B cell (primary cell): Measurements from ENCODE around the gene ARHGEF17. TPM values are rescaled to one million over a fixed set of nuclear protein-coding genes. Genes with fewer than 3 reads are reported as not detected.

Experiments
- ATAC-seq: fragments of 200-7000 bp; cut with Tn5 transposase; one replicate; pipeline ENCODE4 v1.10.0; 2021; ENCODE audit warnings: low read depth, mild to moderate bottlenecking, moderate number of reproducible peaks, moderate library complexity
- CTCF ChIA-PET: fragments of 350-600 bp; sonication (Branson Sonifier 250); formaldehyde crosslinking; loops from one replicate; lab custom pipeline; 2021; ENCODE audit warnings: antibody characterized with exemption, inconsistent platforms; lab: Charles Lee
- POLR2A ChIA-PET: fragments of 350-600 bp; sonication (Branson Sonifier 250); formaldehyde crosslinking; loops from one replicate; lab custom pipeline; 2021; ENCODE audit warnings: antibody characterized with exemption; lab: Charles Lee
- DNase-seq: peaks from one replicate; pipeline ENCODE4 v3.0.0; 2013
- H2AFZ ChIP-seq: 2 replicates; pipeline ENCODE4 v1.6.1; 2012; ENCODE audit warnings: mild to moderate bottlenecking, low read depth, low read length; ENCODE audit not compliant: insufficient read depth, poor library complexity, severe bottlenecking
- H3K27ac ChIP-seq, 2 donors: 1 replicate in 1 of 2; 2 replicates in 1 of 2; pipeline ENCODE4 v1.5.1; 2012 to 2013; ENCODE audit warnings: low read length in 2 of 2, mild to moderate bottlenecking in 2 of 2, moderate library complexity in 1 of 2
- H3K27me3 ChIP-seq, 4 experiments: fragments of 200-600 bp in 1 of 4; sonication (generic) in 1 of 4; replicated peaks in 1 of 4; 1 replicate in 2 of 4; 2 replicates in 2 of 4; pipeline versions ENCODE4 v1.6.1 to v1.7.0; 2013 to 2016; ENCODE audit warnings: low read length in 3 of 4, mild to moderate bottlenecking in 2 of 4, mixed read lengths in 1 of 4, moderate library complexity in 1 of 4; ENCODE audit not compliant: insufficient read depth in 4 of 4, control insufficient read depth in 3 of 4; ENCODE audit errors: control extremely low read depth in 1 of 4
- H3K36me3 ChIP-seq, 2 experiments: replicated peaks in 1 of 2; 1 replicate in 1 of 2; 2 replicates in 1 of 2; pipeline versions ENCODE4 v1.6.1 to v1.7.1; 2013; ENCODE audit warnings: low read length in 1 of 2; ENCODE audit not compliant: insufficient read depth in 2 of 2, control insufficient read depth in 1 of 2; ENCODE audit errors: control extremely low read depth in 1 of 2, extremely low read depth in 1 of 2
- H3K4me1 ChIP-seq, 2 donors: fragments of 200-600 bp in 1 of 2; sonication (generic) in 1 of 2; 1 replicate in 1 of 2; 2 replicates in 1 of 2; pipeline versions ENCODE4 v1.5.1 to v1.6.1; 2013 to 2017; ENCODE audit warnings: low read length in 2 of 2; ENCODE audit not compliant: control insufficient read depth in 2 of 2, insufficient read depth in 2 of 2
- H3K4me2 ChIP-seq: replicated peaks from 2 replicates; pipeline ENCODE3; 2012; ENCODE audit warnings: mild to moderate bottlenecking, low read depth, low read length; ENCODE audit not compliant: poor library complexity, severe bottlenecking
- H3K4me3 ChIP-seq, 5 experiments: fragments of 200-600 bp in 1 of 5; sonication (generic) in 1 of 5; 1 replicate in 3 of 5; 2 replicates in 2 of 5; pipeline versions ENCODE4 v1.5.1 to v1.7.0; 2011 to 2016; ENCODE audit warnings: low read length in 4 of 5, mild to moderate bottlenecking in 4 of 5, low read depth in 2 of 5, control low read depth in 1 of 5, moderate library complexity in 1 of 5; ENCODE audit not compliant: insufficient read depth in 1 of 5; ENCODE audit errors: control extremely low read depth in 1 of 5, extremely low read depth in 1 of 5
- H3K79me2 ChIP-seq: fragments of 200-600 bp; sonication (generic); one replicate; pipeline ENCODE4 v1.6.0; 2016; ENCODE audit warnings: low read length; ENCODE audit not compliant: control insufficient read depth, insufficient read depth
- H3K9ac ChIP-seq: fragments of 200-600 bp; sonication (generic); 2 replicates; pipeline ENCODE4 v1.6.1; 2017; ENCODE audit warnings: mild to moderate bottlenecking, low read length, moderate library complexity
- H3K9me3 ChIP-seq, 3 donors: one replicate each; pipeline versions ENCODE4 v1.6.1 to v1.7.1; 2013; ENCODE audit warnings: low read length in 2 of 3; ENCODE audit not compliant: control insufficient read depth in 2 of 3, insufficient read depth in 1 of 3; ENCODE audit errors: control extremely low read depth in 1 of 3
- H4K20me1 ChIP-seq: 2 replicates; pipeline ENCODE4 v1.6.0; 2012; ENCODE audit warnings: mild to moderate bottlenecking, low read length; ENCODE audit not compliant: insufficient read depth, control insufficient read depth, poor library complexity, severe bottlenecking
- H3K27ac Mint-ChIP-seq: one replicate; pipeline ENCODE4 v1.8.0; 2021; ENCODE audit warnings: mixed read lengths
- H3K27me3 Mint-ChIP-seq: one replicate; pipeline ENCODE4 v1.8.0; 2021; ENCODE audit warnings: mixed read lengths
- H3K4me1 Mint-ChIP-seq: one replicate; pipeline ENCODE4 v1.8.0; 2021; ENCODE audit warnings: mixed read lengths
- H3K4me3 Mint-ChIP-seq: one replicate; pipeline ENCODE4 v1.8.0; 2021; ENCODE audit warnings: mixed read lengths
- H3K9me3 Mint-ChIP-seq: one replicate; pipeline ENCODE4 v1.8.0; 2022; ENCODE audit warnings: mixed read lengths; ENCODE audit not compliant: insufficient read depth
- EZH2 ChIP-seq: IDR thresholded peaks from 2 replicates; pipeline ENCODE4 v1.6.1; 2012; ENCODE audit warnings: borderline replicate concordance, low read depth, mild to moderate bottlenecking, moderate library complexity, low read length; ENCODE audit not compliant: insufficient read depth, poor library complexity, severe bottlenecking
- WGBS: methylation state at CpG from one replicate; pipeline ENCODE4 v1.1.5; 2013; ENCODE audit warnings: missing lambda C conversion rate; ENCODE audit not compliant: insufficient coverage; 5-methylcytosine and 5-hydroxymethylcytosine counted together
- intact Hi-C: fragments of 100-400 bp; cut with micrococcal nuclease; formaldehyde crosslinking; loops from one replicate; pipeline ENCODE4 v1.10.0; 2022
- polyA plus RNA-seq: library from polyadenylated mRNA; depleted of rRNA; stranded (reverse); fragments of >200 nt; gene quantifications from 2 replicates; pipeline ENCODE4 v1.2.3, GENCODE V29; 2012
- total RNA-seq, 2 donors: library from RNA; stranded (reverse); fragments of 120-200 nt in 1 of 2; gene quantifications; 1 replicate in 1 of 2; 2 replicates in 1 of 2; pipeline versions ENCODE4 v1.2.3 to v1.2.4, GENCODE V29; 2013 to 2022
- TF ChIP-seq, protein P1 (sequence below): fragments of 200-600 bp; IDR thresholded peaks from one replicate; pipeline ENCODE4 v1.8.0; 2022; ENCODE audit warnings: antibody characterized with exemption, mild to moderate bottlenecking

The ARHGEF17 gene
- total and polyA plus RNA-seq, 2 donors (not counting 1 experiment from before 2014, with no cell fraction given): 0.05 TPM; not detected in 1

DNA sequence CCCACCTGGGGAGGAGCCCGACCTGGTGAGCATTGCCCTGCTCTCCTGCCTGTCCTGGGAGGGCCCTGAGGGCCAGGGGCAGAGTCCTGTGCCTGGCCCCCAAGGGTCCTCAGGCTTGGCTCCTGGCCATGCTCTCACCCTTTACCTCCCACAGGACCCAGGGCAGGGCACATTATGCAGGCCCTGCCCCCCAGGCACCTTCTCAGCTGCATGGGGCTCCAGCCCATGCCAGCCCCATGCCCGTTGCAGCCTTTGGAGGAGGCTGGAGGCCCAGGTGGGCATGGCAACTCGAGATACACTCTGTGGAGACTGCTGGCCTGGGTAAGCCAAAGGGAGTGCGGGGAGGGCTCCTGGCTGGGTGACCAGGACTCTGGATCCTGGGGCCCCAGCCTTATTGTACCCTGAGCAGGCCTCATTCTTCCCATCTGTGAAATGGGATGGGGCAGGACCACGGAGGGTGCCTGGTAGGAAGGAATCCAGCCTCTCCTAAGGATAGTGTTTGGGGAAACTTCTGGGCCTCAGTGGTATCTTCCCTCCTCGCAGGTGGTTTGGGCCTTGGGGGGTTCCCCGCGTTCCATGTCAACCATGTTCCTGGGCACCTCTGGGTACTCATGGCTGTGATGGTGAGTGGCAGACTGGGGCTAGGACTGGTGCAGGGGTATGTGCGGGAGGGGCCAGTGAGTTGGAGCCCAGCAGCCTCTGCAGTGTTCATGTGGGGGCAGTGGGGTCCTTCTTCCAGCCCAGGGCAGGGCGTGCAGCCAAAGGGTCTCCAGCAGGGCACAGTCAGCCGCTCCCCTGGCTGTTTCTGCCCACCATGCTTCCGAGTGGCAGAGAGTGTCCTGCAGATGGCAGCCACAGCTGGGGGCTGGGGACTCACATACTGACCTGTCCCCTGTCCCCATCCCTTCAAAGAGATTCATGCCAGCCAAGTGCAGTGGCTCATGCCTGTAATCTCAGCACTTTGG is 82.8 kb downstream of the ARHGEF17 start:
- H3K36me3 ChIP-seq: peaks cover 0 to 64% of the 10 kb centered on the region in 2 experiments
- H3K9me3 Mint-ChIP-seq: no peaks in the 10 kb centered on the region
- H3K4me2 ChIP-seq: peak overlapping the region; percentile 89
- peaks cover 80% of the 10 kb centered on the region for H3K79me2 ChIP-seq
- POLR2A ChIA-PET: no interaction called here
- no peak overlapping the region for H3K4me3 Mint-ChIP-seq
- H3K27ac ChIP-seq: peak overlapping the region; percentile 25 to 98
- H3K4me1 Mint-ChIP-seq: peaks cover 59% of the 10 kb centered on the region
- no peak overlapping the region for H2AFZ ChIP-seq
- H3K27ac Mint-ChIP-seq: peak overlapping the region; percentile 99
- no peak for ATAC-seq
- H4K20me1 ChIP-seq: peaks cover 78% of the 10 kb centered on the region
- TF ChIP-seq, protein P1, sequence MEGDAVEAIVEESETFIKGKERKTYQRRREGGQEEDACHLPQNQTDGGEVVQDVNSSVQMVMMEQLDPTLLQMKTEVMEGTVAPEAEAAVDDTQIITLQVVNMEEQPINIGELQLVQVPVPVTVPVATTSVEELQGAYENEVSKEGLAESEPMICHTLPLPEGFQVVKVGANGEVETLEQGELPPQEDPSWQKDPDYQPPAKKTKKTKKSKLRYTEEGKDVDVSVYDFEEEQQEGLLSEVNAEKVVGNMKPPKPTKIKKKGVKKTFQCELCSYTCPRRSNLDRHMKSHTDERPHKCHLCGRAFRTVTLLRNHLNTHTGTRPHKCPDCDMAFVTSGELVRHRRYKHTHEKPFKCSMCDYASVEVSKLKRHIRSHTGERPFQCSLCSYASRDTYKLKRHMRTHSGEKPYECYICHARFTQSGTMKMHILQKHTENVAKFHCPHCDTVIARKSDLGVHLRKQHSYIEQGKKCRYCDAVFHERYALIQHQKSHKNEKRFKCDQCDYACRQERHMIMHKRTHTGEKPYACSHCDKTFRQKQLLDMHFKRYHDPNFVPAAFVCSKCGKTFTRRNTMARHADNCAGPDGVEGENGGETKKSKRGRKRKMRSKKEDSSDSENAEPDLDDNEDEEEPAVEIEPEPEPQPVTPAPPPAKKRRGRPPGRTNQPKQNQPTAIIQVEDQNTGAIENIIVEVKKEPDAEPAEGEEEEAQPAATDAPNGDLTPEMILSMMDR: no peak
- TF ChIP-seq EZH2: no peak
- no peak overlapping the region for H3K9ac ChIP-seq
- CTCF ChIA-PET: interaction anchor here (3.5 to 13.9 kb wide), 3 partner anchors 7 to 40 kb away, joined by 42 to 352 read pairs (median 311); partner anchors contain the start of gene RELT
- no peaks in the 10 kb centered on the region for H3K27me3 ChIP-seq
- intact Hi-C loops: no loop called here
- WGBS: 93% methylated on average over 12 of the region's 12 CpGs
- H3K9me3 ChIP-seq: no peaks in the 10 kb centered on the region
- H3K27me3 Mint-ChIP-seq: no peaks in the 10 kb centered on the region
- no peak overlapping the region for H3K4me3 ChIP-seq
- peaks cover 47 to 64% of the 10 kb centered on the region in 2 donors for H3K4me1 ChIP-seq
- DNase-seq: peak; percentile 12

DNA sequence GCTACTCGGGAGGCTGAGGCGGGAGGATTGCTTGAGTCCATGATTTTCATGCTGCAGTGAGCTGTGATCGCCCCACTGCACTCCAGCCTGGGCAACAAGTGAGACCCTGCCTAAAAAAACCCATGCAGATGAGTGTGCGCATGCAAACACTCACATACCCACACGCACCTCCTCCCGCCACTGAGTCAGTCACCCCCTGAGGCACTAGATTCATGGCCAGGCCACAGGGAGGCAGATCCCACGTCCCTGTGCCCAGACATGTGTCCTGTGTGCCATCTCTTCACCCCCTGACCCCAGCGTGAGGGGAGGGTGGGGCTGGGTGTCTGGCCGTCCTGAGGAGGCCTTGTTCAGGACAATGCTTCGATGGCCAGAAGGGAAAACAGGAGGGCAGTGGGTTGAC is 83.6 kb downstream of the ARHGEF17 start:
- peaks cover 72% of the 10 kb centered on the region for H3K79me2 ChIP-seq
- no peak overlapping the region for H3K27ac ChIP-seq
- DNase-seq: peak; percentile 11
- H3K9ac ChIP-seq: no peak overlapping the region
- no peak overlapping the region for H3K4me3 Mint-ChIP-seq
- no peak overlapping the region for H3K4me2 ChIP-seq
- H3K4me1 Mint-ChIP-seq: peaks cover 51% of the 10 kb centered on the region
- H3K4me3 ChIP-seq: no peak overlapping the region
- H4K20me1 ChIP-seq: peaks cover 82% of the 10 kb centered on the region
- WGBS: 89% methylated on average over 9 of the region's 10 CpGs
- TF ChIP-seq, protein P1: no peak
- no peak for TF ChIP-seq EZH2
- no peak for ATAC-seq
- POLR2A ChIA-PET: no interaction called here
- H3K4me1 ChIP-seq: peaks cover 40 to 56% of the 10 kb centered on the region in 2 donors
- H3K27me3 ChIP-seq: no peaks in the 10 kb centered on the region
- CTCF ChIA-PET: interaction anchor here (3.5 to 13.9 kb wide), 3 partner anchors 8 to 40 kb away, joined by 42 to 352 read pairs (median 311); partner anchors contain the start of gene RELT
- no peak overlapping the region for H2AFZ ChIP-seq
- H3K9me3 ChIP-seq: no peaks in the 10 kb centered on the region
- peaks cover 0 to 71% of the 10 kb centered on the region in 2 experiments for H3K36me3 ChIP-seq
- H3K27ac Mint-ChIP-seq: peak overlapping the region; percentile 81
- intact Hi-C loops: no loop called here
- no peaks in the 10 kb centered on the region for H3K27me3 Mint-ChIP-seq
- H3K9me3 Mint-ChIP-seq: no peaks in the 10 kb centered on the region
